IMR-90 (cell line): Measurements from ENCODE around the gene OSBPL3. TPM values are rescaled to one million over a fixed set of nuclear protein-coding genes. Genes with fewer than 3 reads are reported as not detected.

Experiments
- ATAC-seq: fragments of 200-7000 bp; cut with Tn5 transposase; 2 replicates; pipeline ENCODE4 v1.9.1; 2020; ENCODE audit warnings: low read depth, mild to moderate bottlenecking, moderate library complexity
- BruUV-seq: library from RNA; stranded (reverse); fragments of 400-500 nt; replicated peaks from 2 replicates; lab custom pipeline; 2021; lab: Mats Ljungman, UMichigan
- CTCF ChIA-PET: fragments of 300-600 bp; formaldehyde crosslinking; extraction: SDS; loops from one replicate; lab custom pipeline; 2021; ENCODE audit warnings: antibody characterized with exemption; lab: Yijun Ruan, JAX
- POLR2A ChIA-PET: fragments of 300-600 bp; sonication (Branson Sonifier 250); formaldehyde crosslinking; loops from one replicate; lab custom pipeline; 2022; ENCODE audit warnings: antibody characterized with exemption; ENCODE audit not compliant: unreplicated experiment; lab: Charles Lee
- DNase-seq: peaks from one replicate; pipeline ENCODE4 v3.0.0; 2013
- H2AFZ ChIP-seq: replicated peaks from 2 replicates; pipeline ENCODE3; 2013; ENCODE audit warnings: low read length, mild to moderate bottlenecking; ENCODE audit not compliant: poor library complexity
- H2AK5ac ChIP-seq: 2 replicates; pipeline ENCODE4 v1.6.1; 2013; ENCODE audit warnings: low read depth, low read length, inconsistent platforms
- H2AK9ac ChIP-seq: replicated peaks from 2 replicates; pipeline ENCODE3; 2013; ENCODE audit warnings: mild to moderate bottlenecking, low read depth, low read length, moderate library complexity; ENCODE audit not compliant: poor library complexity
- H2BK120ac ChIP-seq: 2 replicates; pipeline ENCODE4 v1.6.1; 2013; ENCODE audit warnings: low read depth, low read length, inconsistent platforms
- H2BK15ac ChIP-seq: 3 replicates; pipeline ENCODE4 v1.6.1; 2013; ENCODE audit warnings: low read depth, low read length, inconsistent platforms
- H2BK20ac ChIP-seq: 2 replicates; pipeline ENCODE4 v1.6.1; 2013; ENCODE audit warnings: low read depth, mild to moderate bottlenecking, inconsistent platforms, low read length, moderate library complexity
- H2BK5ac ChIP-seq: 2 replicates; pipeline ENCODE4 v1.6.1; 2013; ENCODE audit warnings: mild to moderate bottlenecking, low read depth, low read length, inconsistent platforms; ENCODE audit not compliant: poor library complexity, severe bottlenecking
- H3K14ac ChIP-seq: replicated peaks from 2 replicates; pipeline ENCODE4 v1.6.1; 2013; ENCODE audit warnings: low read depth, low read length, inconsistent platforms
- H3K18ac ChIP-seq: 2 replicates; pipeline ENCODE4 v1.6.1; 2013; ENCODE audit warnings: low read depth, low read length, control low read depth
- H3K23ac ChIP-seq: 2 replicates; pipeline ENCODE4 v1.6.1; 2013; ENCODE audit warnings: low read depth, low read length, inconsistent platforms
- H3K27ac ChIP-seq: 2 replicates; pipeline ENCODE4 v1.5.1; 2013; ENCODE audit warnings: mild to moderate bottlenecking, control low read depth, low read length; ENCODE audit not compliant: insufficient read depth
- H3K27me3 ChIP-seq: 2 replicates; pipeline ENCODE4 v1.6.1; 2013; ENCODE audit warnings: low read length; ENCODE audit not compliant: control insufficient read depth, insufficient read depth
- H3K36me3 ChIP-seq: 2 replicates; pipeline ENCODE4 v1.6.1; 2013; ENCODE audit warnings: low read length, mixed read lengths; ENCODE audit not compliant: control insufficient read depth, insufficient read depth
- H3K4ac ChIP-seq: 2 replicates; pipeline ENCODE4 v1.6.1; 2013; ENCODE audit warnings: low read depth, low read length, inconsistent platforms
- H3K4me1 ChIP-seq: 2 replicates; pipeline ENCODE4 v1.6.1; 2013; ENCODE audit warnings: low read length, mixed read lengths; ENCODE audit not compliant: control insufficient read depth, insufficient read depth
- H3K4me2 ChIP-seq: 2 replicates; pipeline ENCODE4 v1.6.1; 2013; ENCODE audit warnings: low read depth, mild to moderate bottlenecking, control low read depth, low read length, moderate library complexity
- H3K4me3 ChIP-seq: 2 replicates; pipeline ENCODE4 v1.5.1; 2013; ENCODE audit warnings: low read depth, mild to moderate bottlenecking, control low read depth, low read length, moderate library complexity; ENCODE audit not compliant: insufficient read depth
- H3K56ac ChIP-seq: 2 replicates; pipeline ENCODE4 v1.6.1; 2013; ENCODE audit warnings: low read length, inconsistent platforms; ENCODE audit not compliant: insufficient read depth; ENCODE audit errors: extremely low read depth
- H3K79me1 ChIP-seq, 2 experiments: 2 replicates each; pipeline ENCODE4 v1.6.1; 2013; ENCODE audit warnings: low read length in 2 of 2, inconsistent platforms in 1 of 2, low read depth in 1 of 2
- H3K9ac ChIP-seq: 2 replicates; pipeline ENCODE4 v1.6.1; 2013; ENCODE audit warnings: low read depth, low read length, control low read depth
- H3K9me1 ChIP-seq: 2 replicates; pipeline ENCODE4 v1.6.1; 2013; ENCODE audit warnings: low read length, inconsistent platforms; ENCODE audit not compliant: insufficient read depth
- H3K9me3 ChIP-seq: 2 replicates; pipeline ENCODE4 v1.6.1; 2013; ENCODE audit warnings: low read length; ENCODE audit not compliant: control insufficient read depth, insufficient read depth
- H4K20me1 ChIP-seq: 2 replicates; pipeline ENCODE4 v1.6.1; 2013; ENCODE audit warnings: low read length, inconsistent platforms; ENCODE audit not compliant: insufficient read depth
- H4K5ac ChIP-seq: 2 replicates; pipeline ENCODE4 v1.6.1; 2013; ENCODE audit warnings: mild to moderate bottlenecking, low read depth, low read length, control low read depth
- H4K8ac ChIP-seq, 2 experiments: 2 replicates each; pipeline ENCODE4 v1.6.1; 2013; ENCODE audit warnings: low read depth in 2 of 2, low read length in 2 of 2, control low read depth in 1 of 2, inconsistent platforms in 1 of 2
- H4K91ac ChIP-seq: 2 replicates; pipeline ENCODE4 v1.6.1; 2013; ENCODE audit warnings: low read depth, low read length, inconsistent platforms; ENCODE audit not compliant: insufficient read depth
- CHD1 ChIP-seq: IDR thresholded peaks from 2 replicates; pipeline ENCODE4 v1.6.1; 2012; ENCODE audit warnings: low read depth, low read length, improper control_type of control experiment
- CTCF ChIP-seq: conservative IDR thresholded peaks from 2 replicates; pipeline ENCODE4 v1.5.1; 2012; ENCODE audit warnings: mild to moderate bottlenecking, low read depth, low read length, improper control_type of control experiment
- MAZ ChIP-seq: IDR thresholded peaks from 2 replicates; pipeline ENCODE4 v1.6.1; 2012; ENCODE audit warnings: low read depth, mild to moderate bottlenecking, low read length, improper control_type of control experiment, moderate library complexity, borderline replicate concordance
- RAD21 ChIP-seq: IDR thresholded peaks from 2 replicates; pipeline ENCODE4 v1.6.1; 2012; ENCODE audit warnings: low read length, improper control_type of control experiment
- WGBS, 2 experiments: methylation state at CpG; one replicate each; pipeline versions ENCODE4 v1.1.5 to v1.1.7; 2013; ENCODE audit warnings: missing lambda C conversion rate in 2 of 2; ENCODE audit not compliant: insufficient read length in 1 of 2; ENCODE audit errors: extremely low coverage in 2 of 2; 5-methylcytosine and 5-hydroxymethylcytosine counted together
- dilution Hi-C: fragments of 300-500 bp; cut with HindIII; formaldehyde crosslinking; loops from one replicate; pipeline ENCODE4 v1.14.3; 2018; ENCODE audit warnings: low sequenced_read_pairs; ENCODE audit not compliant: unreplicated experiment
- in situ Hi-C: fragments of 300-500 bp; cut with MboI; formaldehyde crosslinking; loops from 3 replicates; pipeline ENCODE4 v1.14.3; 2019; ENCODE audit warnings: low sequenced_read_pairs, inconsistent platforms, mixed read lengths
- intact Hi-C: fragments of 100-400 bp; cut with micrococcal nuclease; formaldehyde crosslinking; loops from 2 replicates; pipeline ENCODE4 v1.10.0; 2022
- polyA plus RNA-seq, 3 experiments: library from polyadenylated mRNA; depleted of rRNA; stranded (reverse); fragments of >200 nt; gene quantifications; 2 replicates each; pipeline ENCODE4 v1.2.3, GENCODE V29; 2012; ENCODE audit warnings: low replicate concordance in 1 of 3
- total RNA-seq: library from RNA; depleted of rRNA; stranded (reverse); fragments of >200 nt; gene quantifications from 2 replicates; pipeline ENCODE4 v1.2.3, GENCODE V29; 2012

The OSBPL3 gene
- total and polyA plus RNA-seq, 2 of the 4 experiments (the other 2 are of a cell fraction) = 18.0 to 29.9 TPM

GRCh38 chr7:24881623-24882022, 98.4 kb downstream of the OSBPL3 start:
- Histone ChIP-seq H3K79me1 (peaks cover 28 to 46% of the 10 kb centered on the region in 2 experiments), H2BK15ac (no peak overlapping the region), H2AK5ac (no peak overlapping the region), H4K20me1 (no peaks in the 10 kb centered on the region), H2BK5ac (no peak overlapping the region), H3K4me1 (peaks cover 4% of the 10 kb centered on the region), H3K56ac (no peak overlapping the region), H3K4me3 (no peak overlapping the region), H3K4me2 (no peak overlapping the region), H3K9me1 (peaks cover 16% of the 10 kb centered on the region; the same call in 1 of the 2 replicates), H3K18ac (no peak overlapping the region), H2BK20ac (no peak overlapping the region), H3K4ac (no peak overlapping the region), H3K14ac (no peak overlapping the region), H4K5ac (no peak overlapping the region), H3K36me3 (no peaks in the 10 kb centered on the region), H3K23ac (no peak overlapping the region), H4K8ac (no peak overlapping the region), H3K9ac (no peak overlapping the region), H2AFZ (no peak overlapping the region), H4K91ac (no peak overlapping the region), H3K27ac (no peak overlapping the region), H2AK9ac (no peak overlapping the region), H2BK120ac (no peak overlapping the region), H3K9me3 (no peaks in the 10 kb centered on the region), H3K27me3 (no peaks in the 10 kb centered on the region)
- 100% methylated on average over 1 of the region's 4 CpGs; no CpG with 5 or more reads in 1 of the 2 experiments for WGBS, 2 experiments
- no peak for DNase-seq
- TF ChIP-seq CTCF = peak; percentile 17; the same call in 1 of the 2 replicates
- no peak for TF ChIP-seq MAZ
- peak; percentile 27; the same call in 1 of the 2 replicates for TF ChIP-seq RAD21
- TF ChIP-seq CHD1 = no peak
- no TSS peak for BruUV-seq
- dilution Hi-C loops (no loop called here), intact Hi-C loops (no loop called here), in situ Hi-C loops (no loop called here)
- no peak for ATAC-seq
- POLR2A ChIA-PET = no interaction called here
- CTCF ChIA-PET = no interaction called here
